HG03095 (cell line): ENCODE measurements around the gene CHKA.

Source experiments
- ATAC-seq: cut with Tn5 transposase; IDR thresholded peaks from one replicate; pipeline ENCODE4 v1.9.1; 2021; ENCODE audit warnings: moderate library complexity; ENCODE audit not compliant: unreplicated experiment

Gene CHKA

DNA sequence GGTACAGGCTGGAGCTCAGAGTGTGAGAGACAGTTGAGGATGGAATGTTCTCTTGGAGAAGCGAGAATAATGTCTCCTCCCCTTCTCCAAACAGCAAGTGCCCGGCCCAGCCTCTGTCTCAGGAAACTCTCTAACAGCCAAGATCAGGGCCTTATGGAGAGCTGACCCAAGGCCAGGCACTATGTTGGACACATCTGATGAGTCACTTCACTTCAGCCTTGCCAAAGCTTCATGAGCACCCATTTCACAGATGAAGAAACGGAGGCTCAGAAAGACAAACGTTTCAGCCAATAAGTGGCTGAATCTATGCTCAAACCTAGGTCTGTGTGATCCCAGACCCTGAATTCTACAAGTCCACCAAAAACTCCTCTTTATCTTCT is 22.1 kb upstream of the CHKA start:
- ATAC-seq, result no peak

GRCh38 chr11:68142441-68143309 is 21.5 kb upstream of the CHKA start:
- no peak for ATAC-seq

- ATAC-seq, result no peak
Observed at GRCh38 chr11:68142028-68142412, 20.8 kb upstream of the CHKA start.

DNA sequence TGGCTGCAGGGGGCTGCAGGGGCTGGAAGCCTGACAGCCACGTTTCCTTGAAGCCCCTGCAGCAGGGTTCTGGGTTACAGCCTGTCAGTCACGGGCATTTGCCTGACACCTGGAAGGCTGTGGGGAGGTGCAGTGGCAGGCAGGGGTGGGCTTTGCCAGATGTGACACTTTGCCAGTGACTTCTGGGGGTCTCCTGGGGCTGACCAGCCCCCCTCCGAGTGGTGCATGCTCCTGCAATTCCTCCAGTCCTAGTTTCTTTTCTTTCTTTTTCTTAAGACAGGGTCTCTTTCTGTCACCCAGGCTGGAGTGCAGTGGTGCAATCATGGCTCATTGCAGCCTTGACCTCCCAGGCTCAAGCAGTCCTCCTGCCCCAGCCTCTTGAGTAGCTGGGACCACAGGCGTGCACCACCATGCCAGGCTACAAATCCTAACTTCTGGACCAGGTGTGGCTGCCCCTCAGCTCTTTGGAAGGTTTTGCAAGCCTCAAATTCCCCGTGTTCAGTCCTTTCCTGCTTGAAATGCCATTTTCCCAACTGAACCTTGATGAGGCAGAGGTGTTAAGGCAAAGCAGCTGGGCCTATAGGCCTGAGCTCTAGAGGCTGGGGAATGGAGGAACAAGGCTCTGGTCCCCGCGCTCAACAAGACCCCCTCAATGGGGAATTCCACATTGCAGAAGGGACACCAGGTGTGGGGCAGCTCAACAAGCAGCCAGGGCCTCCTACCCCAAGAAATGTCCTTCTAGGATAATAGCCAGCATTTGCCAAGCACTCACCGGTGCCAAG is 20.2 kb upstream of the CHKA start:
- no peak for ATAC-seq

DNA sequence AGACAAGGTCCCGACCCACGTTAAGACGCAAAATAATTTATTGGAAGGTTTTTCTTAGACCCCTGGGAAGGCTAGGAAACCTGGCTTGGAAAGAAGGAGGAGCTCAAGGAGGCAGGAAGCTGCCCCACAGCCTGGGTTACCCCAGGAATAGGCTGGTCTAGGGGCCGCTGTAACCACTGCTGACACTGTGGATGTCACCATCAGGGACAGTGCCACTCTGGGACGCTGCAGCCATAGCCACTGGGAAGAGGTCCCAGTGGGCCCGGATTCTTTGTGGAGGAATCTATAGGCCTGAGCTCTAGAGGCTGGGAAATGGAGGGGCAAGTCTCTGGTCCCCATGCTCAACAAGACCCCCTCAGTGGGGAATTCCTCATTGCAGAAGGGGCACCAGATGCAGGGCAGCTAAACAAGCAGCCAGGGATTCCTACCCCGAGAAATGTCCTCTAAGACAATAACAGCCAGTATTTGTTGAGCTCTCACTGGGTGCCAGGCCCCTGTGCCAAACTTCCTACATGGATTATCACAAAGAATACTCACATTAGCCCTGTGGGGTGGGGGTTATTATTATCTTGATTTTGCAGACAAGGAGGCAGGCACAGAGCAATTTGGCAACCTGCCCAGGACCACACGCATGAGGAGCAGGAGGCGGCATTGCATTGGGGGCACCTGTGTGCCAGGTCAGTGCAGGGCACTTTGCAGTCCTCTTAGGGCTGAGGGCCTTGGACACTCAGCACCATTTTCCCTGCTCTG is 19.5 kb upstream of the CHKA start:
- no peak for ATAC-seq

DNA sequence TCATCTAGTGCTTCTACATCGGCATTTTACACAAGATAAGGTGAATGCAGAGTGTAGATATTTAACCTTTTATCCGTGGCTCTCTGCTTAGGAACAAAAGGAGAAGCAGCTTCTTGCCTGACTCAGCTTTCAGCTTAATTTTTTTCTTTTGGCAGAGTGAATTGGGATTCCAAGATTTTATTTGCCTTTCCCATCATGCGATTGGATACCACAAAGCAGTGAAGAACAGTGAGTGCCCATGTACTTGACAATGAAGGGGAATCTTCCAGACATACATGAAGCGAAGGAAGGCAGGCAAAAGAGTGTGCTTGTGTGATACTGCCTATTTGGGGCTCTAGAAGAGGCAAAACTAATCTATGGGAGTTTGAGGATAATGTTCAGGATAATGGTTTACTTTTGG is 17.0 kb upstream of the CHKA start:
- ATAC-seq, result no peak

GRCh38 chr11:68137833-68138232 is 16.6 kb upstream of the CHKA start:
- ATAC-seq, result no peak

- ATAC-seq, result no peak
Observed at GRCh38 chr11:68136866-68137265, 15.7 kb upstream of the CHKA start.

- no peak for ATAC-seq
Observed at GRCh38 chr11:68135161-68135560, 14.0 kb upstream of the CHKA start.

DNA sequence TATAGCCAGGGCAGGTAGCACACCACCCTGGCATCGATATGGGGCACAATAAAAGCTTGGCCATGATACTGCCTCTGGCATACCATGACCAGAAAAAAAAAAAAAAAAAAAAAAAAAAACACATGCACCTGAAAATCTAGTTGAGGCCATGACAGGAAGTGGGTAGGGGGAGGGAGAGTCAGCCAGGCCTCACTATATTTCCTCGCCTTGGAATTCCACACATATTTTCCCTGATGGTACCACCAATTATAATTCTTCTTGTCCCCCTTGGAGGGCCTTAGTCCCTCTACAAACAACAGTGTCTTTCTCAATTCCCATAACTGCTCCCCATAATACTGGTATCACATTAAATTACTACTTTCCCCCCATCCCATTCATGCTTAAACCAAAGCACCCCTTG is 12.6 kb upstream of the CHKA start:
- no peak for ATAC-seq

DNA sequence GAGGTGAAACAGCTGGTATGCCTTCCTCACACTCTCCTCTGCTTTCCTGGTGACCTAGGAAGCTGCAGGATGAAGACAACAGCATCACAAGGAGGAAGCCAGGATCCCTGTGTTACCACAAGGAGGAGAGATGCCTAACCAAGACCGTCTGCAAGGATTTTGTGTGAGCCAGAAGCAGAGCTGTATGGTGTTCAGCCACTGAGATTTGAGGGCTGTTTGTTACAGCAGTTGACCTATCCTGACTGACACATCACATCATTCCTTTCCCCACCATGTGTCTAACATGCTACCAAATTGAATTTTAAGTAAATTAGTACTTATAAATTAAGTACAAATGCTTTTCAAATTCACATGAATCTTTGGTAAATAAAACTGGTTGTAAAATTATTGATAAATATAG is 8.9 kb upstream of the CHKA start:
- ATAC-seq, result no peak

- ATAC-seq, result no peak
Observed at GRCh38 chr11:68128682-68129327, 7.6 kb upstream of the CHKA start.

DNA sequence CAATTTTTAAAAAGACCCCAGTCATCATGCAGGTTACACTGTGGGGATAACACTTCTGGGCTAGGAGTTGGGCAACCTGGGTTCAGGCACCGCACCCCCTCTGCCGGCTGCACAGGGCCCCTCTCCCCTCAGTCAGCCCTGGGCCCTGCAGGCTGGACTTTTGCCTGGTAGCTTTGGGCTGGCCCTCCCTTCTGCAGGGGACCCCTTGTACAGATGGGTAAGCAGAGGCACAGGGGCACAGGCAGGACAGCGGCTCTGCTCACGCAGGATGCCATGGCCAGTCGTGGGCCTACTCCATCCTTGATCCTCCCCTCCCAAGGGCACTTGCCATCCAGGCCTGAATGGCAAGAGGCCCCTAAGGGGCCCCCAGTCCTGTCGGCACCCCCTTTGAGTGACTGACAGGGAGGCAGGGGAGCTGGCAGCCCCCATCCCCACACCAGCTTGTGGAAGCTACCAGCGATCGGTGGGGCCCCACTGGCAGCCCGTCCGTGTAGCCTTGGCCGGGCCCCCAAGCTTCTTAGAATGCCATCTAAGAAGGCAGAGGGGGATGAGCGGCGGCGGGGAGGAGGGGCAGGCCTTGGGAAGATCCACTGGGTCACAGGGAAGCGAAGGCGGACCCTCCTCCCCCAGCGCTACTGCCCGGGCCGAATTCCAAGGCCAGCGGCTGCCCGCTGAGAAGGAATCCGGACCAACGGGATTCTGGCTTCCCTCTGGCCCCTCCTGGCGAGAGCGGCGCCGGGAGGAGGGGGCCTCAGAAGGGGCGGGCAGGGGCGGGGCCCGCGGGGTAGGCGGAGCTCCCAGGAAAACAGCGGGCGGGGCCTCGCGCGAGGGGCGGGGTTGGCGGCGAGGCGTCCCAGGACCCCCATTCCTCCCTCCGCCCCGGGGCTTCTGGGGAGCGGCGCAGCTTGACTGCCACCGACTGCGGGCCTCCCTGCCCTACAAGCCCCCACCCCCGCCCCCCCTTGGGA is 6.8 kb upstream of the CHKA start:
- no peak for ATAC-seq

DNA sequence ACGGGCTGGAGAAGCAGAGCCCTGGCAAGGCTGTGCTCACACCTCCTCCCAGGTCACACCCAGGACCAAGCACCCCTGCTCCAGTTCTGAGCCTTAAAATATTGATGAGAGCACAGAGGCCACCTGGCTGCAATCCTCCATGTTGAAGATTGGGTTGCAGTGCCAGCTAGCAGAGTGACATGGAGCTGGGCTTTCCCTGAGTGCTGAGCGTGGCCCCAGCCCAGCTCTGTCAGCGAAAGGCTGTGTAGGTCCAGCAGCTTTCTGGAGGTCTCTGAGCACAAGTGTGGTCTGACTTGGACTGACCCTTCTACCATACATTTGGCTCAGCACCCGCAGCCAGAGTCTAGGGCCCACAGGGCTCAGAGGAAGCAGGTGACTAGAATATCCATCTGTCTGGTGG is 4.0 kb upstream of the CHKA start:
- ATAC-seq, result no peak

- no peak for ATAC-seq
Observed at GRCh38 chr11:68122936-68123539, 1.9 kb upstream of the CHKA start.

DNA sequence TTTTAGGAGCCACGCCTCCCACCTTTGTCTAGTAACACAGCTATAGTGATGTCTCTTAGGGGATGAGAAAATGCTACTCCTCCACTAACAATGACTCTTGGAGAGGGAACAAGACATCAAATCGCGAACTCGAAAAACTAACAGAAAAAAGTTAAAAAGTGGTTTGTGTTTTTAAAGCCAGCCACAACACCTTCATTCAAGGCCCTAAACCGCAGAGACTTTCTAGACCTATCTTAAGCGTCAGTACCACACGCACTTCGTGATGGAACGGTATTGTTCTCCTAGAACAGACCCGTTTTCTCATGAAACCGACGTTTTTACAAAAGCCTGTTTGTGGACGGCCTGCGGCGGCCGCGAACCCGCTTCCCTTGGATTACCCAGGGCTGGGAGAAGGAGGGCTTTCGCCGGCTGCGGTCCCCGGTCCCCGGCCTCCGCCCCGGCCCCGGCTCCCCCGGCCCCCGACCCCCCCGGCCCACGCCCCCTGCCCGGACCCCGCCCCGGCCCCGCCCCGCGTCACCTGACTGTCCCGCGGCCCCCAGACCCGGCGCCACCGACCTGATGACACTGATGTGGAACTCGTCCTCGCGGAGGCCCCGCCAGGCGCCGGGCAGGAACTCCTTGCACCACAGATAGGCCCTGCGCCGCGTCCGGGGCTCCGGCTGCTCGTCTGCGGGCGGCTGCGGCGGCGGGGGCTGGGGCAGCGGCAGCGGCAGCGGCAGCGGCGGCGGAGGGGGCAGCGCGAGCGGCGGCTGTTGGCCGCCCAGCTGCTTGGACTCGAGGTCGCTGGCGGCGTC is 718 bp downstream of the CHKA start:
- ATAC-seq, result peak; percentile 10

GRCh38 chr11:68118706-68119448 is 2.3 kb downstream of the CHKA start:
- ATAC-seq, result peak; percentile 34

DNA sequence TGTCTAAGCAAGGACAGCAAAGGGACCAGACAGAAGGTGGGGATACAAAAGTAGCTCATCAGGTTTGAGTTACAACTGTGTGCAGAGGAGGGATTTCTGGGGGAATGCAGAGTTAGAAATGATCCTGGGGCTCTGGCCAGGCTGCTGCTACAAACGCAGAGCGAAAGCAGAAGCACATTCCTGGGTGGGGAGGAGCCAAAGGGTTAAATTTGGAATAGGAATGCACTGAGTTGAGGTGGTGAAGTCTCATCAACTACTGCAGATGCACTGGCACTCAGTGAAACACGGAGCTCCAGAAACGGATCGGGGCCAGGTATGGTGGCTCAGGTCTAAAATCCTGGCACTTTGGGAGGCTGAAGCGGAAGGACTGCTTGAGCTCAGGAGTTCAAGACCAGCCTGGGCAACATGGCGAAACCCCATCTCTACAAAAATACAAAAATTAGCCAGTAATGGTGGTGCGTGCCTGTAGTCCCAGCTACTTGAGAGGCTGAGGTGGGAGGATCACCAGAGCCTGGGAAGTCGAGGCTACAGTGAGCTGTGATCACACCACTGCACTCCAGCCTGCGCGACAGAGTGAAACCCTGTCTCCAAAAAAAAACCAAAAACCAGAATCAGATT is 3.2 kb downstream of the CHKA start:
- ATAC-seq, result no peak
